Measurements from ENCODE around the gene SSBP2.
"Not testable (repeated sequence)": the region's sequence is repeated elsewhere in the genome, so short reads cannot be mapped to it uniquely, and the experiment has no call there.

Gene SSBP2

GRCh38 chr5:81506378-81506777 lies 244.5 kb downstream of the SSBP2 start:
- no peaks in the 10 kb centered on the region for H3K4me1 ChIP-seq (ENCODE audit: insufficient read depth, poor library complexity, severe bottlenecking)
- DNase-seq (ENCODE audit: low spot score): no peak
- ATAC-seq (ENCODE audit: low read depth): no peak
- peaks cover 3% of the 10 kb centered on the region for H3K27me3 ChIP-seq (ENCODE audit: insufficient read depth, poor library complexity, severe bottlenecking)
- no peak for TF ChIP-seq CTCF (IDR thresholded peaks at IDR 0.05; ENCODE audit: poor library complexity, severe bottlenecking)
- no peaks in the 10 kb centered on the region for H3K36me3 ChIP-seq (ENCODE audit: low read depth)
- H3K27ac ChIP-seq (ENCODE audit: poor library complexity, severe bottlenecking): no peak overlapping the region
- no peaks in the 10 kb centered on the region for H3K9me3 ChIP-seq (ENCODE audit: severe bottlenecking)
- no peak overlapping the region for H3K4me3 ChIP-seq (ENCODE audit: severe bottlenecking)

GRCh38 chr5:81505672-81506071 lies 245.2 kb downstream of the SSBP2 start:
- ATAC-seq (ENCODE audit: low read depth): no peak
- Histone ChIP-seq H3K4me3 (ENCODE audit: severe bottlenecking) (no peak overlapping the region), H3K36me3 (ENCODE audit: low read depth) (no peaks in the 10 kb centered on the region), H3K9me3 (ENCODE audit: severe bottlenecking) (no peaks in the 10 kb centered on the region), H3K27me3 (ENCODE audit: insufficient read depth, poor library complexity, severe bottlenecking) (peaks cover 3% of the 10 kb centered on the region), H3K4me1 (ENCODE audit: insufficient read depth, poor library complexity, severe bottlenecking) (no peaks in the 10 kb centered on the region), H3K27ac (ENCODE audit: poor library complexity, severe bottlenecking) (no peak overlapping the region)
- TF ChIP-seq CTCF (IDR thresholded peaks at IDR 0.05; ENCODE audit: poor library complexity, severe bottlenecking): no peak
- no peak for DNase-seq (ENCODE audit: low spot score)

GRCh38 chr5:81503602-81504001 lies 247.3 kb downstream of the SSBP2 start:
- ATAC-seq (ENCODE audit: low read depth); H3K27me3 ChIP-seq (ENCODE audit: insufficient read depth, poor library complexity, severe bottlenecking); DNase-seq (ENCODE audit: low spot score); H3K4me3 ChIP-seq (ENCODE audit: severe bottlenecking); H3K27ac ChIP-seq (ENCODE audit: poor library complexity, severe bottlenecking); H3K36me3 ChIP-seq (ENCODE audit: low read depth); H3K4me1 ChIP-seq (ENCODE audit: insufficient read depth, poor library complexity, severe bottlenecking); H3K9me3 ChIP-seq (ENCODE audit: severe bottlenecking): not testable (repeated sequence)

- H3K36me3 ChIP-seq (ENCODE audit: low read depth): no peaks in the 10 kb centered on the region
- DNase-seq (ENCODE audit: low spot score): no peak
- no peak overlapping the region for H3K27ac ChIP-seq (ENCODE audit: poor library complexity, severe bottlenecking)
- H3K4me3 ChIP-seq (ENCODE audit: severe bottlenecking): no peak overlapping the region
- TF ChIP-seq CTCF (IDR thresholded peaks at IDR 0.05; ENCODE audit: poor library complexity, severe bottlenecking): no peak
- no peak for ATAC-seq (ENCODE audit: low read depth)
- H3K27me3 ChIP-seq (ENCODE audit: insufficient read depth, poor library complexity, severe bottlenecking): no peaks in the 10 kb centered on the region
- peaks cover 3% of the 10 kb centered on the region for H3K9me3 ChIP-seq (ENCODE audit: severe bottlenecking)
- H3K4me1 ChIP-seq (ENCODE audit: insufficient read depth, poor library complexity, severe bottlenecking): no peaks in the 10 kb centered on the region
Measured at GRCh38 chr5:81495286-81495685, 255.6 kb downstream of the SSBP2 start.

GRCh38 chr5:81488862-81489261 lies 262.0 kb downstream of the SSBP2 start:
- no peak for DNase-seq (ENCODE audit: low spot score)
- Histone ChIP-seq H3K27me3 (ENCODE audit: insufficient read depth, poor library complexity, severe bottlenecking) (no peaks in the 10 kb centered on the region), H3K9me3 (ENCODE audit: severe bottlenecking) (no peaks in the 10 kb centered on the region), H3K27ac (ENCODE audit: poor library complexity, severe bottlenecking) (no peak overlapping the region), H3K4me1 (ENCODE audit: insufficient read depth, poor library complexity, severe bottlenecking) (no peaks in the 10 kb centered on the region), H3K36me3 (ENCODE audit: low read depth) (no peaks in the 10 kb centered on the region), H3K4me3 (ENCODE audit: severe bottlenecking) (no peak overlapping the region)
- ATAC-seq (ENCODE audit: low read depth): no peak
- no peak for TF ChIP-seq CTCF (IDR thresholded peaks at IDR 0.05; ENCODE audit: poor library complexity, severe bottlenecking)

All from RWPE2 (cell line).